ENCODE data around the gene MGAT4C. TPM values are rescaled to one million over a fixed set of nuclear protein-coding genes. Genes with fewer than 3 reads are reported as not detected.

Gene MGAT4C
- total RNA-seq, 2 donors from 2014 or later = 0.14 to 0.28 TPM

- TF ChIP-seq CTCF (IDR thresholded peaks at IDR 0.05) = no peak
- no peaks in the 10 kb centered on the region for H3K36me3 ChIP-seq
- H3K4me3 ChIP-seq = no peak overlapping the region
- ATAC-seq (ENCODE audit: insufficient number of reproducible peaks, low FRiP score, low read depth) (no peak), DNase-seq (ENCODE audit: low spot score) (no peak)
- H3K27ac ChIP-seq = no peak overlapping the region
- H3K27me3 ChIP-seq (replicated peaks; ENCODE audit: insufficient read depth) = no peaks in the 10 kb centered on the region
- H3K4me1 ChIP-seq (ENCODE audit: control insufficient read depth in 1 of 2, low read depth in 2 of 2) = no peaks in the 10 kb centered on the region
- H3K9me3 ChIP-seq = no peaks in the 10 kb centered on the region
Measured at GRCh38 chr12:86188226-86188625, 68.0 kb downstream of the MGAT4C start.

- DNase-seq (ENCODE audit: low spot score) (no peak), ATAC-seq (ENCODE audit: insufficient number of reproducible peaks, low FRiP score, low read depth) (no peak)
- H3K9me3 ChIP-seq = no peaks in the 10 kb centered on the region
- no peak overlapping the region for H3K4me3 ChIP-seq
- H3K36me3 ChIP-seq = no peaks in the 10 kb centered on the region
- no peaks in the 10 kb centered on the region for H3K4me1 ChIP-seq (ENCODE audit: control insufficient read depth in 1 of 2, low read depth in 2 of 2)
- no peaks in the 10 kb centered on the region for H3K27me3 ChIP-seq (replicated peaks; ENCODE audit: insufficient read depth)
- H3K27ac ChIP-seq = no peak overlapping the region
- TF ChIP-seq CTCF (IDR thresholded peaks at IDR 0.05) = no peak
Measured at GRCh38 chr12:86186449-86186848, 69.7 kb downstream of the MGAT4C start.

GRCh38 chr12:86179855-86180254 is 76.3 kb downstream of the MGAT4C start:
- Histone ChIP-seq H3K4me3 (no peak overlapping the region), H3K27me3 (replicated peaks; ENCODE audit: insufficient read depth) (no peaks in the 10 kb centered on the region), H3K27ac (no peak overlapping the region), H3K9me3 (no peaks in the 10 kb centered on the region), H3K36me3 (no peaks in the 10 kb centered on the region), H3K4me1 (ENCODE audit: control insufficient read depth in 1 of 2, low read depth in 2 of 2) (no peaks in the 10 kb centered on the region)
- DNase-seq (ENCODE audit: low spot score) (no peak), ATAC-seq (ENCODE audit: insufficient number of reproducible peaks, low FRiP score, low read depth) (no peak)
- TF ChIP-seq CTCF (IDR thresholded peaks at IDR 0.05) = no peak

DNA sequence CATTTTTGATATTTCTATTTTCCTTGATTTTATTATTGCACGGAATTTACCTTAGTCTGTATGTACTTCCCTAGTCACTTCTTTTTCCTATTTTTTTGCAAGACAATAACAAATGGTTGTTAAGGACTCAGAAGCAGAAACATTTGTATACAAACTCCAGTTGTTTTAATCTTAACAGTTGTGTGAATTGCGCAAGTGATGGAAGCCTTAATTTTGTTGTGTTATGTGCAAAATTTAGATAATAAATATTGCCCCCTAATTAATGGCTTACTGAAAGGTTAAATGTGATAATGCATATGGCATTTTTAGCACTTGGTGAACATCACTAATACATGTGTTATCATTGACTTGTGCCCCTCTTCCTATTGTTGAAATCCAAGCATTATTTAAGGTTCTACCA is 82.0 kb downstream of the MGAT4C start:
- ATAC-seq (ENCODE audit: insufficient number of reproducible peaks, low FRiP score, low read depth) = no peak
- no peaks in the 10 kb centered on the region for H3K4me1 ChIP-seq (ENCODE audit: control insufficient read depth in 1 of 2, low read depth in 2 of 2)
- H3K4me3 ChIP-seq = no peak overlapping the region
- no peaks in the 10 kb centered on the region for H3K9me3 ChIP-seq
- no peaks in the 10 kb centered on the region for H3K36me3 ChIP-seq
- DNase-seq (ENCODE audit: low spot score) = no peak
- TF ChIP-seq CTCF (IDR thresholded peaks at IDR 0.05) = no peak
- no peaks in the 10 kb centered on the region for H3K27me3 ChIP-seq (replicated peaks; ENCODE audit: insufficient read depth)
- H3K27ac ChIP-seq = no peak overlapping the region

- Histone ChIP-seq H3K27ac (no peak overlapping the region), H3K4me3 (no peak overlapping the region), H3K27me3 (replicated peaks; ENCODE audit: insufficient read depth) (no peaks in the 10 kb centered on the region), H3K4me1 (ENCODE audit: control insufficient read depth in 1 of 2, low read depth in 2 of 2) (no peaks in the 10 kb centered on the region), H3K36me3 (no peaks in the 10 kb centered on the region), H3K9me3 (no peaks in the 10 kb centered on the region)
- DNase-seq (ENCODE audit: low spot score) = no peak
- ATAC-seq (ENCODE audit: insufficient number of reproducible peaks, low FRiP score, low read depth) = no peak
- no peak for TF ChIP-seq CTCF (IDR thresholded peaks at IDR 0.05)
Measured at GRCh38 chr12:86172913-86173443, 83.2 kb downstream of the MGAT4C start.
